ENCODE data around the gene TMEM258.

The TMEM258 gene

DNA sequence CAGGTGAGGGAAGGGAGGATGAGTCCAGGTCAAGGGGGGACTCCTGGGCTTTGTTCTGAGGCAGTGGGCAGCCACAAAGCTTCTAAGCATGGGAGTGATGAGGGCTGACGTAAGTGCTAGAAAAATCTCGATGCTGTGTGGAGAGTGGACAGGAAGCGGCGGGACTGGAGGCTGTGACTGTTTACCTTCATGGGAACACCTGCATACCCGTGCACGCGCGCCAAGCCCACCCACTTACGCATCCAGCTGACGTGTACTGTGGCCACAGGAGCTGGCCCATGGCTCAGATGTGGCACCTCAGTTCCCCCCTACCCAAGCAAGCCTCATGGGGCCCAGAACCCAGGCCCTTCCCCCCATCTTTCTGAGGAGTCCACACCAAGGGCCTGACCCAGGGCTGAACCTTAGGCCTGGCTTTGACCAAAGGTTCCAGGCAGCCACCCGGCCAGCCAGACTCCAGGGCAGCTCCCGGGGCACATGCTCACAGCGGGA is 26.0 kb downstream of the TMEM258 start:
- in situ Hi-C loops (cut with MboI; ENCODE audit: low sequenced_read_pairs, unreplicated experiment), result no loop called here
- TF ChIP-seq, protein P1, sequence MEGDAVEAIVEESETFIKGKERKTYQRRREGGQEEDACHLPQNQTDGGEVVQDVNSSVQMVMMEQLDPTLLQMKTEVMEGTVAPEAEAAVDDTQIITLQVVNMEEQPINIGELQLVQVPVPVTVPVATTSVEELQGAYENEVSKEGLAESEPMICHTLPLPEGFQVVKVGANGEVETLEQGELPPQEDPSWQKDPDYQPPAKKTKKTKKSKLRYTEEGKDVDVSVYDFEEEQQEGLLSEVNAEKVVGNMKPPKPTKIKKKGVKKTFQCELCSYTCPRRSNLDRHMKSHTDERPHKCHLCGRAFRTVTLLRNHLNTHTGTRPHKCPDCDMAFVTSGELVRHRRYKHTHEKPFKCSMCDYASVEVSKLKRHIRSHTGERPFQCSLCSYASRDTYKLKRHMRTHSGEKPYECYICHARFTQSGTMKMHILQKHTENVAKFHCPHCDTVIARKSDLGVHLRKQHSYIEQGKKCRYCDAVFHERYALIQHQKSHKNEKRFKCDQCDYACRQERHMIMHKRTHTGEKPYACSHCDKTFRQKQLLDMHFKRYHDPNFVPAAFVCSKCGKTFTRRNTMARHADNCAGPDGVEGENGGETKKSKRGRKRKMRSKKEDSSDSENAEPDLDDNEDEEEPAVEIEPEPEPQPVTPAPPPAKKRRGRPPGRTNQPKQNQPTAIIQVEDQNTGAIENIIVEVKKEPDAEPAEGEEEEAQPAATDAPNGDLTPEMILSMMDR (IDR thresholded peaks at IDR 0.05; ENCODE audit: borderline replicate concordance, control extremely low read depth, extremely low read depth, insufficient read depth, missing control alignments), result no peak
- DNase-seq (ENCODE audit: low spot score), result no peak

DNA sequence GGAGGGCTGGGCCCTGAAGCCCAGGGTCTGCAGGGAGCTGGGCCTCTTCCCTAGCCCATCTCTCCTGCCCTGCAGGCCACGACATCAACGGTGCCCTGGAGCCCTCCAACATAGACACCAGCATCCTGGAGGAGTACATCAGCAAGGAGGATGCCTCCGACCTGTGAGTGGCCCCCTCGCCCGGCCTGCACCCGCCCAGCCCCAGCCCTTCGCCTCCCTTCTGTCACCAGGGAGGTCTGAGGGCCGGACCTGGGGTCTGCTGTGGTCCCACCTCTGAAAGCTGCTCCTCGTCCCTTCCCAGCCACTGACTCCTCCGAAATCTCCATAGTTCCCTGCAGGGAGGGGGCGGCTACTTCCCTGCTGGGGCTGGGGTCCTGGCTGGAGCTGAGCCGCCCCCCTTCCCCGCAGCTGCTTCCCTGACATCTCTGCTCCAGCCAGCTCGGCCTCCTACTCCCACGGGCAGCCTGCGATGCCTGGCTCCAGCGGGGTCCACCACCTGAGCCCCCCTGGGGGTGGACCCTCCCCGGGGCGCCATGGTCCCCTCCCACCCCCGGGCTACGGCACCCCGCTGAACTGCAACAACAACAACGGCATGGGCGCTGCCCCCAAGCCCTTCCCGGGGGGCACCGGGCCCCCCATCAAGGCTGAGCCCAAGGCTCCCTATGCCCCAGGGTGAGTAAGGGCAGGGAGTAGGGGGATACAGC is 26.7 kb downstream of the TMEM258 start:
- TF ChIP-seq, protein P1 (IDR thresholded peaks at IDR 0.05; ENCODE audit: borderline replicate concordance, control extremely low read depth, extremely low read depth, insufficient read depth, missing control alignments), result no peak
- no peak for DNase-seq (ENCODE audit: low spot score)
- in situ Hi-C loops (cut with MboI; ENCODE audit: low sequenced_read_pairs, unreplicated experiment), result no loop called here

DNA sequence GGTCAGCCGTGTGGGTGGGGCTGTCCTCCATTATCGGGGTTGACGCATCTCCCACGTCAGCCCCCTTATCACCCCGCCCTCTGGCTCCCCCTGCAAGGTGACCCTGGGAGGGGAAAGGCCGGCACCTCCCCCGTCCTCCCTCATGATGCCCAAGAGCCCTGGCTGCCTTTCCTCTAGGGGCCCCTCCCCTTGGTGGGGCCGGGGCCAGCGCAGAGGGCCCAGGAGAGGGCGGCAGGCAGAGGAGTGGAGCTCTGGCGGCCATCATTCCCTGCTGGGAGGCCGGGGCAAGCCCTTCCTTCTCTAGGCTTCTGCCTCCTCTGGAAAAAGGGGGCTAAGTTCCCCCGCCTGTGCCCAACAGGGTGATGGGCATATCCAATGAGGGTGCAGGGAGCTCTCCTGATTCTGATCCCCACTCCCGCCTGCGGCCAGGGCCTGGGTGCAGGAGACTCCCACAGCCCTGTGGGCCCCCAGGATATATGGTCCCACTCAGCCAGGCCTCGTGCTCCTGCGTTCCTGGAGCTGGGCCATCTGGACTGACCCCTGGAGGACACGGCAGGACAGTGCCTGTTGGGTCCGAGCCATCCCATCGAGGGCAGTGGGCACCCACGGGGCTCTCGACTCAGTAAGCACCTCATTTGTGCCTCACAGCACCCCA is 27.7 kb downstream of the TMEM258 start:
- TF ChIP-seq, protein P1 (IDR thresholded peaks at IDR 0.05; ENCODE audit: borderline replicate concordance, control extremely low read depth, extremely low read depth, insufficient read depth, missing control alignments), result no peak
- in situ Hi-C loops (cut with MboI; ENCODE audit: low sequenced_read_pairs, unreplicated experiment), result no loop called here
- no peak for DNase-seq (ENCODE audit: low spot score)

DNA sequence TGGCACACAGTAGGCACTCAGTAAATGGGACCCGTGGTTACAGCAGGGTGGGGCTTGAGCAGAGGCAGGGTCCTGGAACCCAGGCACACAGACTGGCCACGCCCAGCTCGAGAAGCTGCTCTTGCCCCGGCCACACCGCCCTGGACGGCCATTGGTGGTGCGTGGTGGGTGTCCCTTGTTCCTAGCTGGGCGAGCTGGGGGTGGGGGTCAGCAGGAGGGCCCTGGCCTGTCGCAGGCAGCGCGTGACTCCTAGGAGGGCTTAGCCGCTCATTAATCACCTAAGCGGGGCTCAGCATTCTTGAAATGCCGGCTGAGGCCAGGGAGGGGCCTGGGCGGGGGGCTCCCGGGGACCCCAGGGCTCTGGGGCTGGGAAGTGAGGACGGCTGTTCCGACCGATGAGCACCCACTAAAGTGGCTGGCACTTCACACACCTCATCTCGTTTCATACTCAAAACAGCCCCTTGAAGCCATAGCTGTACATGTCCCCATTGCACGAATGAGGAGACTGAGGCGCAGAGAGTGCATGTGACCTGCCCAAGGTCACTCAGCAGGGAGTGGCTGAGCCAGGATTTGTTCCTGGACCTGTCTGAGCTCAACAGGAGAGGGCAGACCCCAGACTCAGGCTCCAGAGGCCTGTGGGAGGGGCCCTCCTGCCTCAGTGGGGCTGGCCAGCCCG is 28.3 kb downstream of the TMEM258 start:
- TF ChIP-seq, protein P1 (IDR thresholded peaks at IDR 0.05; ENCODE audit: borderline replicate concordance, control extremely low read depth, extremely low read depth, insufficient read depth, missing control alignments), result no peak
- in situ Hi-C loops (cut with MboI; ENCODE audit: low sequenced_read_pairs, unreplicated experiment), result no loop called here
- no peak for DNase-seq (ENCODE audit: low spot score)

DNA sequence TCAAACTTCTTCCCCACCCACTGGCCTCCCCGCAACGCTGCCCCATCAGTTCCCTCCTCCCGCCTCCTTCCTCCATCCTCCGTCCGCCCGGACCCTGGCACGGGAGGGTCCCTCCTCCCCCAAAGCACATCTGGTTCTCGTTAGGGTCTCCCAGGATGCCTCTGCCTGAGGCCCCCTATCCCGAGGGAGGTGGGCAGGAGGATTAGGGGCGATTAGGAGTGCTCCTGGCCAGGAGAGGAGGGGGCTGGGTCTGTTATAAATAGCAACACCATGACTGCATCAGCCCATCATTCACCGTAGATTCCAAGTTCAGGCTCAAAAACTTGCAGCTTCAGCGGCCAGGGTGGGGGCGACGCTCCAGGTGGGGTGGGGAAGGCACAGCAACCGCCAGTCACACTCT is 29.6 kb downstream of the TMEM258 start:
- TF ChIP-seq, protein P1 (IDR thresholded peaks at IDR 0.05; ENCODE audit: borderline replicate concordance, control extremely low read depth, extremely low read depth, insufficient read depth, missing control alignments), result no peak
- in situ Hi-C loops (cut with MboI; ENCODE audit: low sequenced_read_pairs, unreplicated experiment), result no loop called here
- no peak for DNase-seq (ENCODE audit: low spot score)

DNA sequence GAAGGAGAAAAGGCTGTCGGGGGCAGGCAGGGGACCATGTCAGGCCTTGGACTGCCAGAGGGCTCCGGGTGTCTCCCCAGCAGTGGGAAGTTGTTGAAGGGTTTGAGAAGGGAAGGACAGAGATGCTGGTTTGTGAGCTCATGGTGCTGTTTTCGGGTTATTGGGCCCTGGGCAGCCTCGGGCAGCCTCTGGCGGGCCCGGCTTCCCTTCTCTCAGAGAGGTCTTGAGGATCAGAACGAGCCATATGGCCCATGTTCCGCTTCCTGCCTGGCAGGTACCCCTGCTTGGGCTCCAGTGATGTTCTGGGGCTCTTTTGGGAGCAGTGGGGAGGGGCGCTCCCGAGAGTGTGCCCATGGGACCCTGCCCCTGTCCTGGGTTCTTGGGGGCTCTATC is 30.2 kb downstream of the TMEM258 start:
- no peak for DNase-seq (ENCODE audit: low spot score)
- in situ Hi-C loops (cut with MboI; ENCODE audit: low sequenced_read_pairs, unreplicated experiment), result no loop called here
- TF ChIP-seq, protein P1 (IDR thresholded peaks at IDR 0.05; ENCODE audit: borderline replicate concordance, control extremely low read depth, extremely low read depth, insufficient read depth, missing control alignments), result no peak
